Fibroblast of villous mesenchyme (primary cell): ENCODE results near the gene ALG13. TPM values are rescaled to one million over a fixed set of nuclear protein-coding genes. Genes with fewer than 3 reads are reported as not detected.
A peak's percentile ranks its signal among the peaks of the same experiment; 100 is the strongest.
"Not testable (repeated sequence)": the region's sequence is repeated elsewhere in the genome, so short reads cannot be mapped to it uniquely, and the experiment has no call there.

ENCODE experiments used
- DNase-seq: peaks from one replicate; pipeline ENCODE4 v3.0.0-alpha.2; 2010; ENCODE audit warnings: low read depth
- H3K4me3 ChIP-seq: 2 replicates; pipeline ENCODE4 v1.5.1; 2011; ENCODE audit warnings: low read depth, mild to moderate bottlenecking, low read length
- CTCF ChIP-seq: IDR thresholded peaks from 2 replicates; pipeline ENCODE4 v1.5.1; 2012; ENCODE audit warnings: low read depth, mild to moderate bottlenecking, low read length; ENCODE audit not compliant: insufficient read depth
- total RNA-seq: library from RNA; depleted of rRNA; stranded (reverse); fragments of >200 nt; gene quantifications from 2 replicates; pipeline ENCODE4 v1.2.3, GENCODE V29; 2012

Gene ALG13
- 47.9 and 56.7 TPM in 2 replicates for total RNA-seq

- DNase-seq: peak; percentile 91
- TF ChIP-seq CTCF: peak; percentile 65
- peak within 1 kb of the TSS; percentile 83 for H3K4me3 ChIP-seq
These were observed at the start of gene ALG13 for GRCh38 chrX:111680988-111681779. Gene ALG13 (plus strand): TSS chrX:111681170. CDS start chrX:111681219, 49 bp downstream.

- H3K4me3 ChIP-seq: no peak overlapping the region
- TF ChIP-seq CTCF: no peak
- no peak for DNase-seq
These were observed 45.9 kb upstream of the ALG13 start for GRCh38 chrX:111634823-111635729.

- no peak for TF ChIP-seq CTCF
- no peak overlapping the region for H3K4me3 ChIP-seq
- no peak for DNase-seq
These were observed 39.0 kb upstream of the ALG13 start for GRCh38 chrX:111641969-111642368.

- H3K4me3 ChIP-seq: not testable (repeated sequence)
- peak; percentile 27 for DNase-seq
These were observed 35.8 kb upstream of the ALG13 start for GRCh38 chrX:111645165-111645564.

GRCh38 chrX:111645607-111646006, 35.4 kb upstream of the ALG13 start:
- H3K4me3 ChIP-seq: no peak overlapping the region
- no peak for DNase-seq
- no peak for TF ChIP-seq CTCF

- DNase-seq: no peak
- no peak for TF ChIP-seq CTCF
- no peak overlapping the region for H3K4me3 ChIP-seq
These were observed 34.5 kb upstream of the ALG13 start for GRCh38 chrX:111646515-111646914.

- H3K4me3 ChIP-seq: no peak overlapping the region
- TF ChIP-seq CTCF: no peak
- DNase-seq: no peak
These were observed 32.2 kb upstream of the ALG13 start for GRCh38 chrX:111648802-111649201.
